ENCODE data around the gene FSTL5.

Gene FSTL5

GRCh38 chr4:161696944-161697343, 466.9 kb downstream of the FSTL5 start:
- DNase-seq, result no peak

- DNase-seq, result no peak
These were observed 483.7 kb downstream of the FSTL5 start for GRCh38 chr4:161680146-161680545.

GRCh38 chr4:161664740-161665139, 499.1 kb downstream of the FSTL5 start:
- no peak for DNase-seq

GRCh38 chr4:161663844-161664243, 500.0 kb downstream of the FSTL5 start:
- DNase-seq, result no peak

GRCh38 chr4:161658676-161659075, 505.1 kb downstream of the FSTL5 start:
- DNase-seq, result no peak

- DNase-seq, result no peak
These were observed 506.2 kb downstream of the FSTL5 start for GRCh38 chr4:161657616-161658015.

- DNase-seq, result no peak
These were observed 507.2 kb downstream of the FSTL5 start for GRCh38 chr4:161656594-161656993.

GRCh38 chr4:161655148-161655547, 508.7 kb downstream of the FSTL5 start:
- DNase-seq, result no peak

GRCh38 chr4:161653697-161654096, 510.1 kb downstream of the FSTL5 start:
- DNase-seq, result no peak

- DNase-seq, result no peak
These were observed 512.2 kb downstream of the FSTL5 start for GRCh38 chr4:161651586-161651985.

GRCh38 chr4:161650812-161651211, 513.0 kb downstream of the FSTL5 start:
- no peak for DNase-seq

GRCh38 chr4:161647757-161648156, 516.0 kb downstream of the FSTL5 start:
- no peak for DNase-seq

- no peak for DNase-seq
These were observed 521.1 kb downstream of the FSTL5 start for GRCh38 chr4:161642708-161643107.

GRCh38 chr4:161629694-161630441, 533.9 kb downstream of the FSTL5 start:
- no peak for DNase-seq

- no peak for DNase-seq
These were observed 559.1 kb downstream of the FSTL5 start for GRCh38 chr4:161604516-161605300.

- DNase-seq, result no peak
These were observed 562.8 kb downstream of the FSTL5 start for GRCh38 chr4:161601011-161601410.

GRCh38 chr4:161595230-161595771, 568.5 kb downstream of the FSTL5 start:
- DNase-seq, result no peak

GRCh38 chr4:161585011-161585410, 578.8 kb downstream of the FSTL5 start:
- DNase-seq, result no peak

GRCh38 chr4:161583549-161583948, 580.3 kb downstream of the FSTL5 start:
- no peak for DNase-seq

GRCh38 chr4:161581262-161582230, 582.3 kb downstream of the FSTL5 start:
- no peak for DNase-seq

- no peak for DNase-seq
These were observed 586.1 kb downstream of the FSTL5 start for GRCh38 chr4:161577579-161578301.

GRCh38 chr4:161573836-161574235, 590.0 kb downstream of the FSTL5 start:
- DNase-seq, result no peak
